AML-193 (cell line): ENCODE measurements around the gene UFC1.
A peak's percentile ranks its signal among the peaks of the same experiment; 100 is the strongest.

Experiments used
- DNase-seq, 2 experiments: peaks; one replicate each; lab custom pipeline; 2025; lab: John Stamatoyannopoulos, UW

Gene UFC1

GRCh38 chr1:161171191-161171590 lies 17.4 kb downstream of the UFC1 start:
- no peak for DNase-seq

GRCh38 chr1:161171696-161172095 lies 17.9 kb downstream of the UFC1 start:
- no peak for DNase-seq

- no peak for DNase-seq
Measured at GRCh38 chr1:161172349-161172748, 18.6 kb downstream of the UFC1 start.

GRCh38 chr1:161172776-161173376 lies 19.1 kb downstream of the UFC1 start:
- no peak for DNase-seq

- DNase-seq = no peak
Measured at GRCh38 chr1:161173711-161174110, 19.9 kb downstream of the UFC1 start.

GRCh38 chr1:161174911-161175310 lies 21.1 kb downstream of the UFC1 start:
- DNase-seq = no peak

- no peak for DNase-seq
Measured at GRCh38 chr1:161175771-161176453, 22.1 kb downstream of the UFC1 start.

- DNase-seq = no peak
Measured at GRCh38 chr1:161176468-161177111, 22.8 kb downstream of the UFC1 start.

GRCh38 chr1:161177112-161177935 lies 23.5 kb downstream of the UFC1 start, which contains the start of gene B4GALT3:
Gene B4GALT3, minus strand, starts transcription at chr1:161177507. Its CDS starts 1,447 bp downstream, at chr1:161176060.
- peak; percentile 46 to 63 for DNase-seq

- no peak for DNase-seq
Measured at GRCh38 chr1:161177936-161178244, 24.1 kb downstream of the UFC1 start.

- no peak for DNase-seq
Measured at GRCh38 chr1:161179698-161180097, 25.9 kb downstream of the UFC1 start.

GRCh38 chr1:161180639-161181038 lies 26.9 kb downstream of the UFC1 start:
- no peak for DNase-seq

GRCh38 chr1:161182214-161182613 lies 28.4 kb downstream of the UFC1 start:
- DNase-seq = no peak

- peak; percentile 95 to 96 for DNase-seq
Measured at GRCh38 chr1:161185282-161185682, 31.5 kb downstream of the UFC1 start.

GRCh38 chr1:161185732-161186311 lies 32.0 kb downstream of the UFC1 start:
- peak; percentile 74 to 81 for DNase-seq

GRCh38 chr1:161187311-161187710 lies 33.5 kb downstream of the UFC1 start:
- no peak for DNase-seq

- no peak for DNase-seq
Measured at GRCh38 chr1:161188381-161188780, 34.6 kb downstream of the UFC1 start.

GRCh38 chr1:161189036-161189435 lies 35.3 kb downstream of the UFC1 start:
- DNase-seq = no peak

GRCh38 chr1:161190962-161191521 lies 37.3 kb downstream of the UFC1 start:
- DNase-seq = no peak

- DNase-seq = no peak
Measured at GRCh38 chr1:161191971-161192370, 38.2 kb downstream of the UFC1 start.
